ENCODE results near the gene ZNF28.
"Not testable (repeated sequence)": the region's sequence is repeated elsewhere in the genome, so short reads cannot be mapped to it uniquely, and the experiment has no call there.

The ZNF28 gene

DNA sequence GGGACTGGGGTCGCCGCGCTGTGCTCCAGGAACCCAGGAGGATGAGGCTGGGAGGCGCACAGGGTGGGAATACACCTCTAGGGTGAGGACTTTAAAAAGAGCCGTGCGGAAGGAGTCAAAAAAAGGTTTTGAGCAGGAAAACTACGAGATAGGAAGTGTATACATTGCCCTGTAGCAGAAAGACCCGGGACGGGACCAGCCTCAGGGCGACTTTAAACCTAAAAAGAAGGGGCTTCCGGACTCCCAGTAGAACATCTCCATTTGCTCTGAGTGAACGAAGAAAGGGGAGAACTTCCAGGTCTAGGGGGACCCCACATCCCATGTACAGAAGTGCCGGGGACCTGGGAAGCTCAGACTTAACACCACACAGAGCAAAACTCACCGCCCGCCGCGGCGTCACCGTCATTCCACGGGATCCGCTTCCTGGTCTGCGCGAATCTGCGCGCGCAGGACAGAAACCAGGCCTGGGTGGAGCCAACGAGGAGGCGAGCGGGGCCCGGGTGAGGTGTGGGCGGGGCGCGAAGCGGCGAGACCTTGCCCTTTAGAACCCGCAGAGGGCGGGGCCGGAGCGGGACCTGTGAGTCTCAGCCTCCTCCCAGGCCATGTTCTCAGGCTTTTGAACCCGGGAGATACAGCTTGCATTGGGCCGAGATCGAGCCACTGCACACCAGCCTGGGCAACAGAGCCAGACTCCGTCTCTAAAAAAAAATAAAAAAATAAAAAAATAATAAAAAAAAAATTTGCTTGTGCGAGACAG, at the start of gene ZNF28:
TSS of gene ZNF28 (minus strand) at position 430 of the 757 bp plus-strand sequence. CDS start 3,675 bp downstream, outside the sequence.
- DNase-seq: peak; percentile 66 to 67

- DNase-seq: not testable (repeated sequence)
These were observed 46.6 kb upstream of the ZNF28 start for GRCh38 chr19:52868031-52868430.

DNA sequence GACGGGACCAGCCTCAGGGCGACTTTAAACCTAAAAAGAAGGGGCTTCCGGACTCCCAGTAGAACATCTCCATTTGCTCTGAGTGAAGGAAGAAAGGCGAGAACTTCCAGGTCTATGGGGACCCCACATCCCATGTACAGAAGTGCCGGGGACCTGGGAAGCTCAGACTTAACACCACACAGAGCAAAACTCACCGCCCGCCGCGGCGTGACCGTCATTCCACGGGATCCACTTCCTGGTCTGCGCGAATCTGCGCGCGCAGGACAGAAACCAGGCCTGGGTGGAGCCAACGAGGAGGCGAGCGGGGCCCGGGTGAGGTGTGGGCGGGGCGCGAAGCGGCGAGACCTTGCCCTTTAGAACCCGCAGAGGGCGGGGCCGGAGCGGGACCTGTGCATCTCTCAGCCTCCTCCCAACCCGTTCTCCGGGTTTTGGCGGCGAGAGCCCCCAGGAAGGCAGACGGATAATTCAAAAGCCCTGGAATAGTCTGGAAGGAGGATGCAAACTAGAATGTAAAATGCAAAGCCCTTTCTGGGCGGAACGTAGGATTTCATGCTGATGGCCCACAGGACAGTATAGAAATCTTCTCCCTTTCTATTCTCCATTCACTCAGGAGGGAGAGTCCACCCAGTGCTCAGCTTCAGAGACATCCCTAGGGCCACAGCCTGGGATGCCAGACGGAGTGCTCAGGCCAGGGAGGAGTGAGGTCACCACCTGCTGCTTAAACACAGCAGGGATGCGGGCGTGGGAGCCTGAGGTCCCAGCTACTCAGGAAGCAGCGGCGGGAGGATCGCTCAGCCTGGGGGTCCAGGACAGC, 36.2 kb upstream of the ZNF28 start, which contains the start of gene ZNF468:
TSS of gene ZNF468 (minus strand) at position 242 of the 814 bp plus-strand sequence. CDS start 3,347 bp downstream, outside the sequence.
- peak; percentile 72 to 75 for DNase-seq

DNA sequence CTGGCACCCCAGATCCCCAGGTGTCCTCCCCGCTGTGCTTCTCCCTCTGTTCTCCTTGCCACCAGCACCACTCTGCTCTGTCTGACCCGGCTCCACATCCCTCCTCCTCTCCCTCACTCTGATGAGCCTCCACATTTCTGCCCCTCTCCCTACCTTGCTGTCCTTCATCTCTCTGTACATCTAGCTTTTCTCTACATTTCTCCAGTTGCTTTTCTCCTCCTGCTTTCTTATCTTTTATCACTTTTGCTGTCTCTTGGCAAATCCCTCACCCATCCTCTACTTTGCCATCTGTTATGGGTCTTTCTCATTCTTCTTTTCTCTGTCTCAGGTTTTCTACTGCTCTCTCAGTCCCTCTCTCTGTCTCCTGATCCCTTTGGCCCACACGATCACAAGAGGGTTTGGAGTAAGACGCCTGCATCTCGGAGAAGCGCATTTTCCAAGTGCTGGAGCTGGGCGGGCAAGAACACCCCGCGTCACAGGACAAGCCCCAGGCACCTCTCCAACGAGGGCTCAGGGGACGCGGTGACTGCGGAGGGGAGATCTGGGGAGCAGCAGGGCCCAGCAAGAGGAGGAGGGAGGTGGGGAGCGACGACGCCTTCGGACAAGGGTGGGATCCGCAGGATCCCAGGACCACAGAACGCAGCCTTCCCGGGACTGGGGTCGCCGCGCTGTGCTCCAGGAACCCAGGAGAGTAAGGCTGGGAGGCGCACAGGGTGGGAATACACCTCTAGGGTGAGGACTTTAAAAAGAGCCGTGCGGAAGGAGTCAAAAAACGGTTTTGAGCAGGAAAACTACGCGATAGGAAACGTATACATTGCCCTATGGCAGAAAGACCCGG, 35.3 kb upstream of the ZNF28 start:
- DNase-seq: not testable (repeated sequence)

DNA sequence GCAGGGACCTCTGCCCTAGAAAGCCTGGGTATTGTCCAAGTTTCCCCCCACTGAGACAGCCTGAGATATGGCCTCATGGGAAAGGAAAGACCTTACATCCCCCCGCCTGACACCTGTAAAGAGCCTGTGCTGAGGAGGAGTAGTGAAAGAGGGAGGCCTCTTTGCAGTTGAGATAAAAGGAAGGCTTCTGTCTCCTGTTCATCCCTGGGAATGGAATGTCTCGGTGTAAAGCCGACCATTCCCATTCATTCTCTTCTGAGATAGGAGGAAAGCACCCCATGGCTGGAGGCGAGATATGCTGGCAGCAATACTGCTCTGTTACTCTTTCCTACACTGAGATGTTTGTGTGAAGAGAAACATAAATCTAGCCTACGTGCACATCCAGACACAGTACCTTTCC, 25.9 kb upstream of the ZNF28 start:
- not testable (repeated sequence) for DNase-seq

- DNase-seq: not testable (repeated sequence)
These were observed 19.5 kb upstream of the ZNF28 start for GRCh38 chr19:52840825-52841465.

- not testable (repeated sequence) for DNase-seq
These were observed 12.9 kb upstream of the ZNF28 start for GRCh38 chr19:52834289-52834688.

DNA sequence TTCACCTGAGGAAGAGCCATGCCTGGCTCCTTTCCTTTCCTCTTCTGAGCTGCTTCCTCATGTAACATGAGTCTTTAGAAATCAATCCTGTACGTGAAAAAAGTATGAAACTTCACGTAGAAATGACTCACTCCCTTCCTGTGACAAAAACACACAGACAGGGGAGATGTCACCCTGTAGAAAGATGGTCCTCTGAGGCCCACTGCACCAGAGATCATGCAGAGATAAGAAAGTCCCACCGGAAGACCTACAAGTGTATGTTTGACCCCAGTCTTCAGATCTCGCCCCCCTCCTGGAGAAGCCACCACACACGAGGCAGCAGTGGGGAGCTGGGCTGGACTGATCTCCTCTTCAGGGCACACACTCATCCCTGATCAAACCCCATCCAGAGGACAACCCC, 12.1 kb upstream of the ZNF28 start:
- DNase-seq: not testable (repeated sequence)

DNA sequence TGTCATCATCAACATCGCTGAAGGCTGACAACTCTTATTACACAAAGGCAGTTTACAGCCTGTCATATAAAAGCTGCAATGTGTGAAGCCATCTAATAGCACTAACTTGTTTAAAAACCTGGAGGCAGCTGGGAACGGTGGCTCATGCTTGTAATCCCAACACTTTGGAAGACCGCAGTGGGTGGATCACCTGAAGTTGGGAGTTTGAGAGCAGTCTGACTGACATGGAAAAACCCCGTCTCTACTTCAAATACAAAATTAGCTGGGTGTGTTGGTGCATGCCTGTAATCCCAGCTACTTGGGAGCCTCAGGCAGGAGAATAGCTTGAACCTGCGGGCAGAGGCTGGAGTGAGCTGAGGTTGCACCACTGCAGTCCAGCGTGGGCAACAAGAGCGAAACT, 8.4 kb upstream of the ZNF28 start:
- DNase-seq: not testable (repeated sequence)

GRCh38 chr19:52825765-52826164, 4.3 kb upstream of the ZNF28 start:
- no peak for DNase-seq

GRCh38 chr19:52823676-52824075, 2.2 kb upstream of the ZNF28 start:
- no peak for DNase-seq

- peak; percentile 18 to 26 for DNase-seq
These were observed 795 bp downstream of the ZNF28 start for GRCh38 chr19:52820472-52821203.

- DNase-seq: no peak
These were observed 11.6 kb downstream of the ZNF28 start for GRCh38 chr19:52809801-52810200.

DNA sequence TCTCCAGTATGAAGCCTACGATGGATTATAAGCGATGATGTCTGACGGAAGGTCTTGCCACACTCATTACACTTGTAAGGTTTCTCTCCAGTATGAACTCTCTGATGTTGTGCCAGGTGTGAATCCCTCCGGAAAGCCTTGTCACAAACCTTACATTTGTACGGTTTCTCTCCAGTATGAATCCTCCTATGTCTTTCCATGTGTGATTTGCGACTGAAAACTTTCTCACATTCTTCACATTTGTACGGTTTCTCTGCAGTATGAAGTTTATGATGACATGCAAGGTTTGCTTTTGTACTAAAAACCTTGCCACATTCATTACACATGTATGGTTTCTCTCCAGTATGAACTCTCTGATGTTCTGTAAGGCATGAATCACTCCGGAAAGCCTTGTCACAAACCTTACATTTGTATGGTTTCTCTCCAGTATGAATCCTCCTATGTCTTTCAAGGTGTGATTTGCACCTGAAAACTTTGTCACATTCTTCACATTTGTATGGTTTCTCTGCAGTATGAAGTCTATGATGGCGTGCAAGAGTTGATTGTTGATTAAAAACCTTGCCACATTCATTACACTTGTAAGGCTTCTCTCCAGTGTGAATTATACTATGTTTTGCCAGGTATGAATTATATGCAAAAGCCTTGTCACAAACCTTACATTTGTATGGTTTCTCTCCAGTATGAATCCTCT, 21.3 kb downstream of the ZNF28 start:
- DNase-seq: not testable (repeated sequence)

GRCh38 chr19:52789440-52789839, 32.0 kb downstream of the ZNF28 start:
- no peak for DNase-seq

DNA sequence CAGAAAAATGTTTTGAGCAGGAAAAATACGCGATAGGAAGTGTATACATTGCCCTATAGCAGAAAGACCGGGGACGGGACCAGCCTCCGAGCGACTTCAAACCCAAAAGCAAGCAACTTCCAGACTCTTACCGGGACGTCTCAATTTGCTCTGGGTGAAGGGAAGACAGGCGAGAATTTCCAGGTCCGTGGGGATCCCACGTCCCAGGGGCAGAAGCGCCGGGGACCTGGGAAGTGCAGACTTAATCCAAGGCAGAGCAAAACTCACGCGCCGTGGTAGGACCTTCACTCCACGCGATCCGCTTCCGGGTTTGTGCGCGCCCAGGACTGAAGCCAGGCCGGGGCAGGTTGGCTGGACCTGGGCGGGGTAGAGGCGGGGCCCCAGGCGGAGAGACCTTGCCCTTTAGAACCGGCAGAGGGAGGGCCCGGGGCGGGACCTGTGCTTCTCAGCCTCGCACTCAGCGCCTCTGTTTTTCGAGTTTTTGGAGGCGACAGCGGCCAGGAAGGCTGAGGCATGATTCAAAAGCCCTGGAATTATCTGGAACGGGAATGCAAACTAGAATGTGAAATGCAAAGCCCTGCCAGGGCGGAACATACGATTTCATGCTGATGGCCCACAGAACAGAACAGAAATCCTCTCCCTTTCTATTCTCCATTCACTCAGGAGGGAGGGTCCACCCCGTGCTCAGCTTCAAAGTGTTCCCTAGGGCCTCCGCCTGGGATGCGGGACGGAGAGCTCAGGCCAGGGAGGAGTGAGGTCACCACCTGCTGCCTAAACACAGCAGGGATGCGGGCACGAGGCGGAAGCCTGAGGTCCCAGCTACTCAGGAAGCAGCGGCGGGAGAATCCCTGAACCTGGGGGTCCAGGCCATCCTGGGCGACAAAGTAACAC, 34.7 kb downstream of the ZNF28 start, which contains the start of gene ZNF600:
TSS of gene ZNF600 (minus strand) at position 328 of the 891 bp plus-strand sequence. CDS start 7,903 bp downstream, outside the sequence.
- DNase-seq: peak; percentile 83 to 86

DNA sequence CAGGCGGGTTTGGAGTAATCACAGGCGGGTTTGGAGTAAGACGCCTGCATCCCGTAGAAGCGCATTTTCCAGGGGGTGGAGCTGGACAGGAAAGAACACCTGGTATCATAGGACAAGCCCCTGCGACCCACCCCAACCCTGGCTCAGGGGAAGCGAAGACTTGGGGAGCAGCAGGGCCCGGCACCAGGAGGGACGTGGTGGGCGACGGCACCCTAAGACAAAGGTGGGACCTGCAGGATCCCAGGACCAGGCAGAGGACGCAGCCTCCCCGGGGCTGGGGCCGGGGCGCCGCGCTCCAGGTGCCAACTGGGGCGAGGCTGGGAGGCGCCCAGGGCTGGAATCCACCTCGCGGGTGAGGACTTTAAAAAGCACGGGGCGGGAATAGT, 35.4 kb downstream of the ZNF28 start:
- DNase-seq: no peak

- no peak for DNase-seq
These were observed 35.9 kb downstream of the ZNF28 start for GRCh38 chr19:52785506-52785905.

DNA sequence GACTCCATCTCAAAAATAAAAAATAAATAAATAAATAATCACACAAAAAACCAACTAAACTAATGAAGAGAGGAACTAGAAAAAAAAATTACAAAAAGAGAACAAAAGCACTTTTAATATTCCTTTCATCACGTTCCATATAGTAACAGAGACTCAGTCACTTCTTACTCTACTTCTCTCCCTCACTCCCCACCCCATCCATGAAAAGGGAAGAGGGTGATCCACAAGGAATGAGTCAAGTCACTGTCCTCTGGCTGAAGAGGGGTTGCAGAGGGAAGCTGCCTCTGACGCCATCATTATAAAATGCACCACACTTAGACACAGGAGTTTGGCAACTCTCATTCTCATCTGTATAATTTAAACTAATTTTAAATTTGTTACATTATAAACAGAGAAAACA, 38.6 kb downstream of the ZNF28 start:
- DNase-seq: not testable (repeated sequence)

GRCh38 chr19:52778811-52779210, 42.6 kb downstream of the ZNF28 start:
- peak; percentile 14 to 40 for DNase-seq

All from stimulated activated CD4-positive, alpha-beta T cell treated with anti-CD3 and anti-CD28 coated beads, Interleukin-2, amount 100 ng/mL, for 24 hours (primary cell).